Neural crest cell (in vitro differentiated cells): Measurements from ENCODE around the gene TMEM229A. TPM values are rescaled to one million over a fixed set of nuclear protein-coding genes. Genes with fewer than 3 reads are reported as not detected.

ENCODE experiments used
- DNase-seq: peaks from one replicate; pipeline ENCODE4 v3.0.0; 2021; ENCODE audit warnings: low read depth, mixed read lengths, low spot score
- H3K27ac Mint-ChIP-seq: one replicate; pipeline ENCODE4 v1.8.0; 2021; ENCODE audit warnings: mild to moderate bottlenecking, mixed read lengths; ENCODE audit not compliant: unreplicated experiment
- H3K27me3 Mint-ChIP-seq: 2 replicates; pipeline ENCODE4 v1.8.0; 2021; ENCODE audit warnings: low read depth, mild to moderate bottlenecking, mixed read lengths
- H3K36me3 Mint-ChIP-seq: 2 replicates; pipeline ENCODE4 v1.8.0; 2021; ENCODE audit warnings: low read depth, mild to moderate bottlenecking, mixed read lengths
- H3K4me1 Mint-ChIP-seq: 2 replicates; pipeline ENCODE4 v1.8.0; 2021; ENCODE audit warnings: mixed read lengths
- H3K4me3 Mint-ChIP-seq: one replicate; pipeline ENCODE4 v1.8.0; 2021; ENCODE audit warnings: mild to moderate bottlenecking, mixed read lengths
- H3K9me3 Mint-ChIP-seq: 2 replicates; pipeline ENCODE4 v1.8.0; 2021; ENCODE audit warnings: mixed read lengths
- CTCF ChIP-seq: fragments of 200-600 bp; sonication (generic); conservative IDR thresholded peaks from 2 replicates; pipeline ENCODE4 v1.5.0; 2021; ENCODE audit warnings: antibody characterized with exemption, mild to moderate bottlenecking
- total RNA-seq: library from RNA; stranded (reverse); gene quantifications from 2 replicates; pipeline ENCODE4 v1.2.1, GENCODE V29; 2021

Gene TMEM229A
- total RNA-seq, 1 donor from 2014 or later, result 10.3 TPM

- TF ChIP-seq CTCF, result no peak
Observed at GRCh38 chr7:124073310-124073645, 40.4 kb upstream of the TMEM229A start.

DNA sequence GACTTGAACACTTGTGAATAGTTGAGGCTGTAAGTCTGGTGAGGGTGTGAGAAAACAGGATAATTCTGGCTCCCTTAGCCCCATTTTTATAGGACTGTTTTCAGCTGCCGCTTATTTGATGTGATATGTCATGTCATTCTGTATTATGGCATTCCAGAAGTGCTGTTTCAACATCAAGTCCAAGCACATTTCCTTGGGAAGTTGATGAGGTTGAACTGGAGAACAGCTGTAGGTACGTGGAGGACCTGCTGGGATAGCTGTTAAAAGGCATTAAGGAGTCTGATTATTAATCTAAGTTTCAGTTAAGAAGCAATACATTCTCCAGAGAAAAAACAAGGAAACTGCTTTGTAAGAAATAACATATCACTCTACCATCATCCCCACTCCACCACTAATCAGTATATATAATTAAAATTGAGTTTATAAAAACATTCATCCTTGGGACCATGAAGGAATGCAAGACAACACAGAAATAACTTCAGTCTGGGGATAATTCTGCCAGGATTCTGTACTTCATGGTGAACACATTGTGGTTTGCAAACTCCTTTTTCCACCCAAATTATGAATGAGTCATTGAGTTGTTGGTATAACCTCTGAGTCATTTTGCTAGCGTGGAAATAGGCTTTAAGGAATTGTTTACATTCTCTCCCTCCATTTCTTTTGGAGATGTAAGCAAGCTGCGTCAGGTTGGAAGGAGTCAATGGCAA is 39.9 kb upstream of the TMEM229A start:
- Mint-ChIP-seq H3K4me1 (peaks cover 5% of the 10 kb centered on the region), H3K27ac (no peak overlapping the region), H3K9me3 (no peaks in the 10 kb centered on the region), H3K27me3 (no peaks in the 10 kb centered on the region), H3K36me3 (no peaks in the 10 kb centered on the region), H3K4me3 (no peak overlapping the region)
- no peak for TF ChIP-seq CTCF
- DNase-seq, result no peak

More at GRCh38 chr7:124073310-124073645, 40.4 kb upstream of the TMEM229A start:
- DNase-seq, result no peak
- no peak overlapping the region for H3K4me3 Mint-ChIP-seq
- H3K27me3 Mint-ChIP-seq, result no peaks in the 10 kb centered on the region
- no peak overlapping the region for H3K27ac Mint-ChIP-seq
- peaks cover 5% of the 10 kb centered on the region for H3K4me1 Mint-ChIP-seq
- H3K9me3 Mint-ChIP-seq, result no peaks in the 10 kb centered on the region
- H3K36me3 Mint-ChIP-seq, result no peaks in the 10 kb centered on the region

GRCh38 chr7:124071843-124072242 is 39.0 kb upstream of the TMEM229A start:
- no peaks in the 10 kb centered on the region for H3K27me3 Mint-ChIP-seq
- no peak for DNase-seq
- H3K9me3 Mint-ChIP-seq, result no peaks in the 10 kb centered on the region
- H3K4me3 Mint-ChIP-seq, result no peak overlapping the region
- peaks cover 5% of the 10 kb centered on the region for H3K4me1 Mint-ChIP-seq
- no peaks in the 10 kb centered on the region for H3K36me3 Mint-ChIP-seq
- no peak overlapping the region for H3K27ac Mint-ChIP-seq
- TF ChIP-seq CTCF, result no peak

DNA sequence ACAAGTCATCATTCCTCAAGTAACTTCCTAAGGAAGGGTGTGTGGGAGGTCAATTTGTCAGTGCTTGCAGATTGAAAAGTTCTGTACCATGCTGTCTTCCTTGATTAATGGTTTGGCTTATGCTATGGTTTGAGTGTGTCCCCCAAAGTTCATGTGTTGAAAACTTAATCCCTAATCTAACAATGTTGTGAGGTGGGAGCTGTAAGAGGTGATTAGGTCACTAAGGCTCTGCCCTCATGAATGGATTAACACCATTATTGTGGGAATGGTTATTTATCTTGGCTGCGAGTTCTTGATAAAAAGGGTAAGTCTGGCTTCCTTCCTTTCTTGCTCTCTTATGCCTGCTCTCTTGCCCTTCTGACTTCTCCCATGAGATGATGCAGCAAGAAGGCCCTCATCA is 29.3 kb upstream of the TMEM229A start:
- Mint-ChIP-seq H3K36me3 (peaks cover 5% of the 10 kb centered on the region), H3K4me1 (peaks cover 19% of the 10 kb centered on the region), H3K27me3 (no peaks in the 10 kb centered on the region), H3K4me3 (no peak overlapping the region), H3K9me3 (peaks cover 7% of the 10 kb centered on the region), H3K27ac (peak overlapping the region; percentile 81)
- no peak for TF ChIP-seq CTCF
- no peak for DNase-seq

- Mint-ChIP-seq H3K4me1 (peaks cover 19% of the 10 kb centered on the region), H3K4me3 (no peak overlapping the region), H3K27ac (no peak overlapping the region), H3K9me3 (peaks cover 2% of the 10 kb centered on the region), H3K27me3 (no peaks in the 10 kb centered on the region), H3K36me3 (peaks cover 5% of the 10 kb centered on the region)
- TF ChIP-seq CTCF, result no peak
- DNase-seq, result no peak
Observed at GRCh38 chr7:124060528-124060927, 27.7 kb upstream of the TMEM229A start.
